Natural killer cell (primary cell): Measurements from ENCODE around the gene PIK3R1. TPM values are rescaled to one million over a fixed set of nuclear protein-coding genes. Genes with fewer than 3 reads are reported as not detected.

Experiments used
- ATAC-seq, 3 donors: fragments of 150-1000 bp in 2 of 3; fragments of 200-7000 bp in 1 of 3; cut with Tn5 transposase; 1 replicate in 1 of 3; 2 replicates in 2 of 3; pipeline ENCODE4 v1.10.0; 2021; ENCODE audit warnings: mild to moderate bottlenecking in 2 of 3, moderate library complexity in 2 of 3
- DNase-seq, 2 donors: peaks; one replicate each; pipeline versions ENCODE4 v3.0.0 to v3.0.0-alpha.2; 2013 to 2021; ENCODE audit warnings: mixed read lengths in 1 of 2
- H3K27ac ChIP-seq: one replicate; pipeline ENCODE4 v1.5.1; 2013; ENCODE audit warnings: mild to moderate bottlenecking, low read length
- H3K27me3 ChIP-seq: one replicate; pipeline ENCODE4 v1.6.1; 2013; ENCODE audit warnings: low read length; ENCODE audit not compliant: control insufficient read depth, insufficient read depth
- H3K36me3 ChIP-seq: one replicate; pipeline ENCODE4 v1.6.1; 2013; ENCODE audit warnings: low read length; ENCODE audit not compliant: control insufficient read depth, insufficient read depth
- H3K4me1 ChIP-seq: one replicate; pipeline ENCODE4 v1.6.1; 2013; ENCODE audit warnings: low read length; ENCODE audit not compliant: control insufficient read depth, insufficient read depth
- H3K4me3 ChIP-seq: one replicate; pipeline ENCODE4 v1.5.1; 2013; ENCODE audit warnings: low read length
- H3K9me3 ChIP-seq: one replicate; pipeline ENCODE4 v1.6.1; 2013; ENCODE audit warnings: low read length; ENCODE audit not compliant: control insufficient read depth, insufficient read depth
- H3K27ac Mint-ChIP-seq, 2 donors: one replicate each; pipeline ENCODE4 v1.8.0; 2022; ENCODE audit warnings: mild to moderate bottlenecking in 2 of 2, mixed read lengths in 2 of 2, moderate library complexity in 1 of 2
- H3K27me3 Mint-ChIP-seq, 2 donors: one replicate each; pipeline ENCODE4 v1.8.0; 2022; ENCODE audit warnings: low read depth in 2 of 2, mixed read lengths in 2 of 2
- H3K36me3 Mint-ChIP-seq: one replicate; pipeline ENCODE4 v1.8.0; 2022; ENCODE audit warnings: mixed read lengths
- H3K4me1 Mint-ChIP-seq, 2 donors: one replicate each; pipeline ENCODE4 v1.8.0; 2022; ENCODE audit warnings: mixed read lengths in 2 of 2
- H3K4me3 Mint-ChIP-seq: one replicate; pipeline ENCODE4 v1.8.0; 2022; ENCODE audit warnings: mild to moderate bottlenecking, moderate library complexity, mixed read lengths
- H3K9me3 Mint-ChIP-seq, 2 donors: one replicate each; pipeline ENCODE4 v1.8.0; 2022; ENCODE audit warnings: mixed read lengths in 2 of 2
- WGBS: methylation state at CpG from one replicate; pipeline ENCODE4 v1.1.7; 2013; ENCODE audit warnings: missing lambda C conversion rate; ENCODE audit not compliant: insufficient coverage; 5-methylcytosine and 5-hydroxymethylcytosine counted together
- intact Hi-C: fragments of 100-400 bp; cut with micrococcal nuclease; formaldehyde crosslinking; loops from one replicate; pipeline ENCODE4 v1.14.2; 2022
- total RNA-seq, 4 donors: library from RNA; stranded (reverse); fragments of 120-200 nt in 1 of 4; gene quantifications; one replicate each; pipeline versions ENCODE4 v1.2.3 to v1.2.4, GENCODE V29; 2013 to 2022
- TF ChIP-seq, protein P1 (sequence below): fragments of 200-600 bp; IDR thresholded peaks from one replicate; pipeline ENCODE4 v1.8.0; 2022; ENCODE audit warnings: antibody characterized with exemption

The PIK3R1 gene
- total RNA-seq, 3 donors from 2014 or later (not counting 1 experiment from before 2014, with no cell fraction given): 307 to 365 (median 313) TPM

DNA sequence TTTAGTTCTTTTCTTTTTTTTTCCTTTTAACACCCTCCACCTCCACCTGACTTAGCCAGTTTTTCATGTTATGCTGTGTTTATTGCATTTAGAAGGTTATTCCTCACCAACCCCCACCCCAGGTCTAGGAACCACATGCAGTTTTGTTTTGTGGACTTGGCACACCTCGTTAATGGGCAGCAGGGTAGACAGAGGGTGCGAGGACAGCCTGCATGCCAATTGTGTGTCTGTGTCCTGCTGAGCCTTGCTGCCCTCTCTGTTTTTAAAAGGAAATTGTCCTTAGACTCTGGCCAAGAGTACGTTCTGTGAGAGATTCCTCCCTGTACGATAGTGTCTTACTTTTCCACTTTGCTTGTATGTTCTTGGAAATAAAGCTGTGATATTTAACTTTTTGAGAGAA lies 13.9 kb downstream of the PIK3R1 start:
- no peaks in the 10 kb centered on the region for H3K9me3 Mint-ChIP-seq
- H3K36me3 Mint-ChIP-seq: peaks cover 6% of the 10 kb centered on the region
- ATAC-seq (no peak), DNase-seq (no peak)
- no peak overlapping the region for H3K27ac ChIP-seq
- no peaks in the 10 kb centered on the region for H3K27me3 Mint-ChIP-seq
- peaks cover 46% of the 10 kb centered on the region for H3K4me1 ChIP-seq
- no peaks in the 10 kb centered on the region for H3K9me3 ChIP-seq
- no peak overlapping the region for H3K4me3 ChIP-seq
- TF ChIP-seq, protein P1, sequence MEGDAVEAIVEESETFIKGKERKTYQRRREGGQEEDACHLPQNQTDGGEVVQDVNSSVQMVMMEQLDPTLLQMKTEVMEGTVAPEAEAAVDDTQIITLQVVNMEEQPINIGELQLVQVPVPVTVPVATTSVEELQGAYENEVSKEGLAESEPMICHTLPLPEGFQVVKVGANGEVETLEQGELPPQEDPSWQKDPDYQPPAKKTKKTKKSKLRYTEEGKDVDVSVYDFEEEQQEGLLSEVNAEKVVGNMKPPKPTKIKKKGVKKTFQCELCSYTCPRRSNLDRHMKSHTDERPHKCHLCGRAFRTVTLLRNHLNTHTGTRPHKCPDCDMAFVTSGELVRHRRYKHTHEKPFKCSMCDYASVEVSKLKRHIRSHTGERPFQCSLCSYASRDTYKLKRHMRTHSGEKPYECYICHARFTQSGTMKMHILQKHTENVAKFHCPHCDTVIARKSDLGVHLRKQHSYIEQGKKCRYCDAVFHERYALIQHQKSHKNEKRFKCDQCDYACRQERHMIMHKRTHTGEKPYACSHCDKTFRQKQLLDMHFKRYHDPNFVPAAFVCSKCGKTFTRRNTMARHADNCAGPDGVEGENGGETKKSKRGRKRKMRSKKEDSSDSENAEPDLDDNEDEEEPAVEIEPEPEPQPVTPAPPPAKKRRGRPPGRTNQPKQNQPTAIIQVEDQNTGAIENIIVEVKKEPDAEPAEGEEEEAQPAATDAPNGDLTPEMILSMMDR: no peak
- WGBS: 85% methylated on average over 4 of the region's 4 CpGs
- H3K27ac Mint-ChIP-seq: peak overlapping the region in 1 of 2 donors; percentile 50
- H3K4me3 Mint-ChIP-seq: no peak overlapping the region
- intact Hi-C loops: no loop called here
- no peaks in the 10 kb centered on the region for H3K27me3 ChIP-seq
- H3K4me1 Mint-ChIP-seq: peaks cover 94% of the 10 kb centered on the region in 2 donors
- H3K36me3 ChIP-seq: peaks cover 38% of the 10 kb centered on the region

- Histone ChIP-seq H3K4me1 (peaks cover 39% of the 10 kb centered on the region), H3K36me3 (peaks cover 38% of the 10 kb centered on the region), H3K9me3 (no peaks in the 10 kb centered on the region), H3K4me3 (no peak overlapping the region), H3K27me3 (no peaks in the 10 kb centered on the region), H3K27ac (no peak overlapping the region)
- intact Hi-C loops: no loop called here
- TF ChIP-seq, protein P1: no peak
- Mint-ChIP-seq H3K9me3 (no peaks in the 10 kb centered on the region), H3K36me3 (peaks cover 6% of the 10 kb centered on the region), H3K27me3 (no peaks in the 10 kb centered on the region), H3K4me1 (peaks cover 88 to 89% of the 10 kb centered on the region in 2 donors), H3K4me3 (no peak overlapping the region), H3K27ac (peak overlapping the region in 1 of 2 donors; percentile 50)
- WGBS: 75% methylated on average over 1 of the region's 1 CpG
- no peak for DNase-seq
- no peak for ATAC-seq
These were observed 14.7 kb downstream of the PIK3R1 start for GRCh38 chr5:68230285-68230684.

- Mint-ChIP-seq H3K27ac (peak overlapping the region; percentile 50 to 51), H3K27me3 (no peaks in the 10 kb centered on the region), H3K4me3 (peak overlapping the region; percentile 43), H3K9me3 (no peaks in the 10 kb centered on the region), H3K36me3 (peaks cover 3% of the 10 kb centered on the region), H3K4me1 (peaks cover 80 to 82% of the 10 kb centered on the region in 2 donors)
- no peak for DNase-seq
- Histone ChIP-seq H3K4me3 (no peak overlapping the region), H3K27me3 (no peaks in the 10 kb centered on the region), H3K9me3 (no peaks in the 10 kb centered on the region), H3K36me3 (peaks cover 34% of the 10 kb centered on the region), H3K27ac (no peak overlapping the region), H3K4me1 (peaks cover 26% of the 10 kb centered on the region)
- 66% methylated on average over 5 of the region's 5 CpGs for WGBS
- ATAC-seq: peak in 1 of 3 donors; percentile 29
- intact Hi-C loops: no loop called here
- TF ChIP-seq, protein P1: no peak
These were observed 16.0 kb downstream of the PIK3R1 start for GRCh38 chr5:68231414-68232076.

DNA sequence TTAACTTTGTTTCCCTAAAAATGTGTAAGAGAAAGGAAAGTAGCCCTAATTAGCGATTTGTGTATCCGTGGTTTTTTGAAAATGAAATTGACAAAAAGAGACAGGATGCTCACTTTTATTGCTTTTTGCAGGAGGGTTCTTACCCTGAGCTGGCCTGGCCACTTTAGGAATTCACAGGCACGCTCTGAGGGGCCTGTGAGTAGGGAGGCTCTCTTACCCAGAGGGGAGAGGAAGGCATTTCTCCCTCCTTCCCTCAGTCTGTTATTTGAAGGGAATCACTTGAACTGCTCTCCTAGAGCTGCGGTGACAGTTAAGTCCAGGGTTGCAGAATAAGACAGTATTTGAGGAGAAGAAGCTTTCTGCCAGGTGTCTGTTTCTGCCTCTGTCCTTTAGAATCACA lies 16.7 kb downstream of the PIK3R1 start:
- no peaks in the 10 kb centered on the region for H3K27me3 ChIP-seq
- intact Hi-C loops: no loop called here
- H3K9me3 ChIP-seq: no peaks in the 10 kb centered on the region
- TF ChIP-seq, protein P1: no peak
- Mint-ChIP-seq H3K4me3 (no peak overlapping the region), H3K27me3 (no peaks in the 10 kb centered on the region), H3K36me3 (no peaks in the 10 kb centered on the region), H3K27ac (peak overlapping the region in 1 of 2 donors; percentile 51), H3K4me1 (peaks cover 80 to 81% of the 10 kb centered on the region in 2 donors), H3K9me3 (no peaks in the 10 kb centered on the region)
- DNase-seq: no peak
- ATAC-seq: no peak
- WGBS: 71% methylated on average over 4 of the region's 4 CpGs
- H3K27ac ChIP-seq: no peak overlapping the region
- H3K4me1 ChIP-seq: peaks cover 22% of the 10 kb centered on the region
- no peak overlapping the region for H3K4me3 ChIP-seq
- peaks cover 31% of the 10 kb centered on the region for H3K36me3 ChIP-seq
